Nephron progenitor cell (in vitro differentiated cells): ENCODE measurements around the gene CCT8L2.
"Not testable (repeated sequence)": the region's sequence is repeated elsewhere in the genome, so short reads cannot be mapped to it uniquely, and the experiment has no call there.

Experiments used
- DNase-seq: peaks from one replicate; pipeline ENCODE4 v3.0.0; 2021
- H3K27ac Mint-ChIP-seq: 2 replicates; pipeline ENCODE4 v1.8.0; 2021; ENCODE audit warnings: mild to moderate bottlenecking, moderate library complexity, mixed read lengths
- H3K27me3 Mint-ChIP-seq: 2 replicates; pipeline ENCODE4 v1.8.0; 2021; ENCODE audit warnings: mild to moderate bottlenecking, low read depth, mixed read lengths; ENCODE audit not compliant: poor library complexity
- H3K36me3 Mint-ChIP-seq: 2 replicates; pipeline ENCODE4 v1.8.0; 2021; ENCODE audit warnings: low read depth, mixed read lengths
- H3K4me1 Mint-ChIP-seq: 2 replicates; pipeline ENCODE4 v1.8.0; 2021; ENCODE audit warnings: mixed read lengths
- H3K4me3 Mint-ChIP-seq: 2 replicates; pipeline ENCODE4 v1.8.0; 2021; ENCODE audit warnings: mild to moderate bottlenecking, moderate library complexity, mixed read lengths
- H3K9me3 Mint-ChIP-seq: 2 replicates; pipeline ENCODE4 v1.8.0; 2021; ENCODE audit warnings: mild to moderate bottlenecking, moderate library complexity, mixed read lengths
- TF ChIP-seq, protein P1 (sequence below): fragments of 200-600 bp; sonication (generic); IDR thresholded peaks from 2 replicates; pipeline ENCODE4 v1.5.0; 2021; ENCODE audit warnings: antibody characterized with exemption

The CCT8L2 gene

DNA sequence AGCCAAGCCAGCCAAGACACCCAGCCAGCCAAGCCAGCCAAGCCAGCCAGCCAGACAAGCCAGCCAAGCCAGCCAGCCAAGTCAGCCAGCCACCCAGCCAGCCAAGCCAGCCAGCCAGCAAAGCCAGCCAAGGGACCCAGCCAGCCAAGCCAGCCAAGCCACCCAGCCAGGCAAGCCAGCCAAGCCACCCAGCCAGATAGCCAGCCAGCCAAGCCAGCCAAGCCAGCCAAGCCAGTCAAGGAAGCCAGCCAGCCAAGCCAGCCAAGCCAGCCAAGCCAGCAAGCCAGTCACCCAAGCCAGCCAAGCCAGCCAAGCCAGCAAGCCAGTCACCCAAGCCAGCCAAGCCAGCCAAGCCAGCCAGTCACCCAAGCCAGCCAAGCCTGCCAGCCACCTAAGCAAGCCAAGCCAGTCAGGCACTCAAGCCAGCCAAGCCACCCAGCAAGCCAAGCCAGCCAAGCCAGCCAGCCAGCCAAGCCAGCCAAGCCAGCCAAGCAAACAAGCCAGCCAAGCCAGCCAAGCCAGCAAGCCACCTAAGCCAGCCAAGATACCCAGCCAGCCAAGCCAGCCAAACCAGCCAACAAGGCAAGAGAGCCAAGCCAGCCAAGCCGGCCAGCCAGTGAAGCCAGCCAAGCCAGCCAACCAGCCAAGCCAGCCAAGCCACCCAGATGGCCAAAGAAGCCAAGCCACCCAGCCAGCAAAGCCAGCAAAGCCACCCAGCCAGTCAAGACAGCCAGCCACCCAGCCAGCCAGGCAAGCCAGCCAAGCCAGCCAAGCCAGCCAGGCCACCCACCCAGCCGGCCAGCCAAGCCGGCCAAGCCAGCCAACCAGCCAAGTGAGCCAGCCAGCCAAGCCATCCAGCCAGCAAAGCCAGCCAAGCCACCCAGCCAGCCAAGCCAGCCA is 33.3 kb downstream of the CCT8L2 start:
- Mint-ChIP-seq H3K27me3 (peaks cover 5% of the 10 kb centered on the region), H3K4me1 (no peaks in the 10 kb centered on the region), H3K4me3 (no peak overlapping the region), H3K27ac (no peak overlapping the region), H3K36me3 (peaks cover 6% of the 10 kb centered on the region), H3K9me3 (peaks cover 38% of the 10 kb centered on the region)
- no peak for DNase-seq
- TF ChIP-seq, protein P1, sequence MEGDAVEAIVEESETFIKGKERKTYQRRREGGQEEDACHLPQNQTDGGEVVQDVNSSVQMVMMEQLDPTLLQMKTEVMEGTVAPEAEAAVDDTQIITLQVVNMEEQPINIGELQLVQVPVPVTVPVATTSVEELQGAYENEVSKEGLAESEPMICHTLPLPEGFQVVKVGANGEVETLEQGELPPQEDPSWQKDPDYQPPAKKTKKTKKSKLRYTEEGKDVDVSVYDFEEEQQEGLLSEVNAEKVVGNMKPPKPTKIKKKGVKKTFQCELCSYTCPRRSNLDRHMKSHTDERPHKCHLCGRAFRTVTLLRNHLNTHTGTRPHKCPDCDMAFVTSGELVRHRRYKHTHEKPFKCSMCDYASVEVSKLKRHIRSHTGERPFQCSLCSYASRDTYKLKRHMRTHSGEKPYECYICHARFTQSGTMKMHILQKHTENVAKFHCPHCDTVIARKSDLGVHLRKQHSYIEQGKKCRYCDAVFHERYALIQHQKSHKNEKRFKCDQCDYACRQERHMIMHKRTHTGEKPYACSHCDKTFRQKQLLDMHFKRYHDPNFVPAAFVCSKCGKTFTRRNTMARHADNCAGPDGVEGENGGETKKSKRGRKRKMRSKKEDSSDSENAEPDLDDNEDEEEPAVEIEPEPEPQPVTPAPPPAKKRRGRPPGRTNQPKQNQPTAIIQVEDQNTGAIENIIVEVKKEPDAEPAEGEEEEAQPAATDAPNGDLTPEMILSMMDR: no peak

DNA sequence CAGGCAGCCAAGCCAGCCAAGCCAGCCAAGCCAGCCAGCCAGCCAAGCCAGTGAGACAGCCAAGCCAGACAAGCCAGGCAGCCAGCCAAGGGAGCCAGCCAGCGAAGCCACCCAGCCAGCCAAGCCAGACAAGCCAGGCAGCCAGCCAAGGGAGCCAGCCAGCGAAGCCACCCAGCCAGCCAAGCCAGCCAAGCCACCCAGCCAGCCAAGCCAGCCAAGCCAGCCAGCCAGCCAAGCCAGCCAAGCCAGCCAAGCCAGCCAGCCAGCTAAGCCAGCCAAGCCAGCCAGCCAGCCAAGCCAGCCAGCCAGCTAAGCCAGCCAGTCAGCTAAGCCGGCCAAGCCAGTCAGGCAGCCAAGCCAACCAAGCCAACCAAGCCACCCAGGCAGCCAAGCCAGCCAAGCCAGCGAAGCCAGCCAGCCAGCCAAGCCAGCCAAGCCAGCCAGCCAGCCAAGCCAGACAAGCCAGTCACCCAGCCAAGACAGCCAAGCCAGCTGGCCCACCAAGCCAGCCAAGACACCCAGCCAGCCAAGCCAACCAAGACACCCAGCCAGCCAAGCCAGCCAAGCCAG is 34.1 kb downstream of the CCT8L2 start:
- H3K4me1 Mint-ChIP-seq, H3K27ac Mint-ChIP-seq, H3K27me3 Mint-ChIP-seq, H3K4me3 Mint-ChIP-seq, DNase-seq, H3K36me3 Mint-ChIP-seq: not testable (repeated sequence)
- H3K9me3 Mint-ChIP-seq: peaks cover 46% of the 10 kb centered on the region

DNA sequence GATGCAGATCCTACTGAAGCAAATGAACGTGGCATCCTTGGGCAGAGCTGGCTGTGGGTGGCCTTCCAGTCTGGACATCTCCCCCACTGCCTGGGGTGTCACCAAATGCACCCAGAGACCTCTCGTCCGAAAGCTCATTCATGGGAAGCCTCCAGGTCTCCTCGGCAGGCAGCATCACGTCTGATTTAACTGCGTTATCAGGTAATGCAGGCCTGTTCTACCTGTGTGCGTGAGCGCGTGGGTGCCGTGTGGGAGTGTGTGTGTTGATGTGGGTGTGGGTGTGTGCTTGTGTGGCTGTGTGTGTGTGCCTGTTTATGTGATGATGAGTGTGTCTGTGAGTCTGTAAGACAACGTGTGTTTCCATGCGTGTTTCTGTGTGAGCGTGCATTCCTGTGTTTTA is 35.1 kb downstream of the CCT8L2 start:
- DNase-seq, H3K4me3 Mint-ChIP-seq, H3K27ac Mint-ChIP-seq, H3K36me3 Mint-ChIP-seq, H3K27me3 Mint-ChIP-seq, H3K4me1 Mint-ChIP-seq: not testable (repeated sequence)
- H3K9me3 Mint-ChIP-seq: peaks cover 50% of the 10 kb centered on the region

DNA sequence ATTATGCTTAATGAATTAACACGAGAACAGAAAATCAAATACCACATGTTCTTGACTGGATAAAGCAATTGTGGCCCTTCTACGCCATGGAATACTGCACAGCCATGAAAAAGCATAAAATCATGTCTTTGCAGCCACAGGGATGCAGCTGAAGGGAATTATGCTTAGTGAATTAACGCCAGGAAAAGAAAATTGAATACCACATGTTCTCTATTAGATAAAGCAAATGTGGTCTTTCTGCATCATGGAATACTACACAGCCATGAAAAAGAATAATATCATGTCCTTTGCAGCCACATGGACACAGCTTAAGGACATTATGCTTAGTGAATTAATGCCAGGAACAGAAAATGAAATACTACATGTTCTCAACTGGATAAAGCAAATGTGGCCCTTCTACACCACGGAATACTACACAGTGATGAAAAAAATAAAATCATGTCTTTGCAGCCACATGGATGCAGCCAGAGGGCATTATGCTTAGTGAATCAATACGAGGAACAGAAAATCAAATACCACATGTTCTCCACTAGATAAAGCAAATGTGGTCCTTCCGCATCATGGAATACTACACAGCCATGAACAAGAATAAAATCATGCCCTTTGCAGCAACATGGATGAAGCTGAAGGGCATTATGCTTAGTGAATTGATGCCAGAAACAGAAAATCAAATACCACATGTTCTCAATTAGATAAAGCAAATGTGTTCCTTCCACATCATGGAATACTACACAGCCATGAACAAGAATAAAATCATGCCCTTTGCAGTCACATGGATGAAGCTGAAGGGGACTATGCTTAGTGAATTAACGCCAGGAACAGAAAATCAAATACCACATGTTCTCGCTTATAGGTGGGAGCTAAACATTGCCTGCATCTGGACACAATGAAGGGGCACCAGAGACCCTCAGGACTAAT is 37.3 kb downstream of the CCT8L2 start:
- not testable (repeated sequence) for H3K27ac Mint-ChIP-seq, H3K4me3 Mint-ChIP-seq, DNase-seq, H3K4me1 Mint-ChIP-seq, H3K36me3 Mint-ChIP-seq, H3K27me3 Mint-ChIP-seq
- H3K9me3 Mint-ChIP-seq: peaks cover 54% of the 10 kb centered on the region

DNA sequence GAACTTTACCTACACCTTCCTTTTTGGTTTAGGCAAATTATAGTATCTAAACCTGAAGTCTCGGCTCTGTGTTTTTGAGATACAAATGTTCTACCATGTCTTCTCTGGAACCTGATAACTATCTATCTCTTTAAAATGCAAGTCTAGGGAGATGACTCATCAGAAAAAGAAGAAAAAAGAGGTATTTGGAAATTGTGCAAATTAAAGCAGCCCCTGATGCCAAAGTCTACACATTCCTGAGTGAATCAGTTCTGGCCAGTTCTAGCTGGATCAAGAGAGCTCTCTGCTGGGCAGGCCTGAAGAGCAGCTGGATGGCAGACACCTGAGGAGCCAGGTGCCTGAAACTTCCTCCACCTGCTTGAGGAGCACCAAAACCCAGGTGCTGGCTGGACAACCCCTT is 49.3 kb downstream of the CCT8L2 start:
- H3K4me1 Mint-ChIP-seq, H3K27me3 Mint-ChIP-seq, H3K4me3 Mint-ChIP-seq, DNase-seq, H3K36me3 Mint-ChIP-seq, H3K27ac Mint-ChIP-seq: not testable (repeated sequence)
- peaks cover 34% of the 10 kb centered on the region for H3K9me3 Mint-ChIP-seq
